NCI-H1694 (cell line): Measurements from ENCODE around the gene DACT3.
"Not testable (repeated sequence)": the region's sequence is repeated elsewhere in the genome, so short reads cannot be mapped to it uniquely, and the experiment has no call there.

Experiments used
- DNase-seq: peaks from one replicate; lab custom pipeline; 2025; lab: John Stamatoyannopoulos, UW

The DACT3 gene

DNA sequence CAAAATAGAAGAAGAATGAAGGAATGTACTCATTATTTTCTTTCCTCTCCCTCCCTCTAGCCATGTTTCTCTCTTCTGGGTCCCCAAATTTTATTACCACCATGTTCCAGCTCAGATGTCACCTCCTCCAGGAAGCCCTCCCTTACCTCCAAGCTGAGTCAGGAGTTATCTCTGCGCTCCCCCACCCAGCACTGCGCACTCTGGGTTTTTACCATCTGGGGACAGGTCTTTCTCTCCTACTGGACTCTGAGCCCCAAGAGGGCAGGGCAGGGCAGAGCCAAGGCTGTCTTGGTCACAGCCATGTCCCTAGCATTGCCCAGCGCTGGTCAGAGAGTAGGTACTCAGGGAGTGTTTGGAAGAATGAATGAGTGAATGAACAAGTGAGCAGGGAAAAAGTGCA, 27.9 kb downstream of the DACT3 start:
- no peak for DNase-seq

DNA sequence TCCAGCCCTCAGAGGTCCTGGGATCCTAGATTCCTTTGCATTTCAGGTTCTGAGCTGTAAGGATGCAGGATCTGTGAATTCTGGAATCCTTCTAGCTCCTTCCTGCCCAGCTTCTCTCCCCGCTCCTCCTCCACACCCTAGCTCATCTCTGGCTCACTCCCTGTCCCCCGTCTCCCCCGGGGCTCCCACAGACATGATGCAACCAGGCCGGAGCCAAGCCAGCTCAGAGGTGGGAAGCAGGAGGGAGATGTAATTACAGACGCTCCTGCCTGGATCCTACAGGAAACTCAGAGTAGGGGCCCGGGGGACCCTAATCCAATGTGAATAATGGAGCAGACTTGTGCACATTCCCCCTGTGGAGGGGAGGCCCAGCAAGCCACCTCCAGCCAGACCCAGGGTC, 29.5 kb downstream of the DACT3 start:
- no peak for DNase-seq

DNA sequence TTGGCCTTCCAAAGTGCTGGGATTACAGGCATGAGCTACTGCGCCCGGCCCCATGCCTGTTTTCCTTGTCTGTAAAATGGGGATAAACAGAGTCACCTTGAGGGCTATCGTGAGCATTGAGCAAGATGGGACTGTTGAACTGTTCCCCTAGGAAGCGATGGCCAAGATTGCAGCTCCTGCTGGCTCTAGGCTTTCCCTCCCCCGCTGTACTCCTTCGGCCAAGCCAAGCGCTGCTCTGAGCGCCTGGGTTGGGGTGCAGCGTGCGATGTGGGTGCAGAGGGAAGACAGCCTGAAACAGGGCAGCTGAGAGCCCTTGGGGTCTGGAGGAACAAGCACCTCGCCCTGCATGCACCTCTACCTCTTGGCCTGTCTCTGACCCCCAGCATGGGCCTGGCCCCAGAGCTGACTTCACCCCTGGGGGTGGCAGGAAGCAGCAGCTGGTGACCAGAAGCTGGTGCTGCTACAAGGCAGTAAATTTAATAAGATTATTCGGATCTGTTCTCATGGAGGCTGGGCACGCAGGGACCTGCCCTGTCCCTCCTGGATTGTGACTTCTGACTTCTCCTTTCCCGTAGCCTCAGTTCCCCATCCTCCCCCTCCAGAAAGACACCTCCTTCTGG, 30.3 kb downstream of the DACT3 start:
- no peak for DNase-seq

DNA sequence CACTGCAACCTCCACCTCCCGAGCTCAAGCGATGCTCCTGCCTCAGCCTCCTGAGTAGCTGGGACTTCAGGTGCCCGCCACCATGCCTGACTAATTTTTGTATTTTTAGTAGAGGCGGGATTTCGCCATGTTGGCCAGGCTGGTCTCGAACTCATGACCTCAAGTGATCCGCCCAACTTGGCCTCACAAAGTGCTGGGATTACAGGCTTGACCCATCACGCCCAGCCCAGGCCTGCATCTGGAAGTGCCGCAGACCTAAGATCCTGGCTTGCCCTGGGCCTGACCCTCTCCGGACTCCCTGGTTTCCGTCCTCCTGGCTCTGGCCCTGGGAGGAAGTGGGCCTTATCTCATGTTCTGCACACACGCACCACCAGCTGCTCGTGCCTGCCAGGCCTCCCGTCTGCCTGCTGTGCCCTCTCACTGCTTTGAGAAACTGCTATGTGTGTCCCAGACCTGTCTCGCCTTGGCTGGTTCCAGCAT, 31.4 kb downstream of the DACT3 start:
- DNase-seq, result no peak

DNA sequence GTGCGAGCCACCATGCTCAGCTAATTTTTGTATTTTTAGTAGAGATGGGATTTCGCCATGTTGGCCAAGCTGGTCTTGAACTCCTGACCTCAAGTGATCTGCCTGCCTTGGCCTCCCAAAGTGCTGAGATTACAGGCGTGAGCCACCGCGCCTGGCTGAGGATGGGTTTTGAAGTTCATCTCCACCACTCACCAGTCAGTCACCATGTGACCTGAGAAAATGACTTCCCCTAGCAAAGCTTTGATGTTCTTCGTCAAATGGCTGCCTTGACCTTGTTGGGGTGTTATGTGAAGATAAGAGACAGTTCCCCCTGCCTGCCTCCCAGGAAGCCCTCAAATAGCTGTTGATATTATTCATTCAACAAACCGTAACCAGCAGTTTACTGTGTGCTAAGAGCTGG, 32.0 kb downstream of the DACT3 start:
- DNase-seq, result not testable (repeated sequence)

DNA sequence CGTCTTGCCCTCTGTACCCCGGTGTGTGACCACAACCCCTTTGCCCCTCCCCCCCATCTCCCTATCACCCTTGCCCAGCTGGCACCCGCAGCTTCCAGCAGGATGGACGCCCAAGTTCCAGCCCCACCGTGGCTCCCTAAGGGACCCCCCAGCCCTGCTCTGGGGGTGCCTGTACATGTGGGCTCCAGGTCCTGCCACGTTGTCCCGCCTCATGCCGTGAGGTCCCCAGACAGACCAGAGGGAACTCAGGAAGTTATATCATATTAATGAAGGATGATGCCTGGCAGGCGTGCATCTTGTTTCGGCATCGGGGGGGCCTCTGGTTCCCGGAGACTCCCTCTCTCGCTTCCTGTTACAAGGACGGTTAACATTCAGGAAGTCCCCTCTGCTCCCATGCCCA, 34.5 kb downstream of the DACT3 start:
- DNase-seq, result no peak

DNA sequence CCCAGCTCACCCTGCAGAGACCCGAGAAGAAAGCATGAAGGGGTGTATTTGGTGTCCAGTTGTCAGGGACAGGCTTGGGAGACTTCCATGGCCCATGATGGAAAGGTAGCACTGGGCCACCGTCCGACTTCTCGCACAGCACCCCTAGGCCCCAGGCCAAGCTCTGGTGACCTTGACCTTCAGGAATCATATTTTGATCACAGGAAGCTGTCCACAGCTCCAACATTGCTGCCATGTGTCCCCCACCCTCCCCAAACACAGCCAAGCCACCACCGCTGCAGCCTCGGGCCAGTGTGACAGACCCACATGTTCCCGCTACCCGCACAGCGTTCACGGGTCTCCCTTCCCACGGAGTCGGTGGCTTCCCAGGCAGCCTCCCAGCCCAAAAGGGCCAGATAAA, 35.3 kb downstream of the DACT3 start:
- no peak for DNase-seq

DNA sequence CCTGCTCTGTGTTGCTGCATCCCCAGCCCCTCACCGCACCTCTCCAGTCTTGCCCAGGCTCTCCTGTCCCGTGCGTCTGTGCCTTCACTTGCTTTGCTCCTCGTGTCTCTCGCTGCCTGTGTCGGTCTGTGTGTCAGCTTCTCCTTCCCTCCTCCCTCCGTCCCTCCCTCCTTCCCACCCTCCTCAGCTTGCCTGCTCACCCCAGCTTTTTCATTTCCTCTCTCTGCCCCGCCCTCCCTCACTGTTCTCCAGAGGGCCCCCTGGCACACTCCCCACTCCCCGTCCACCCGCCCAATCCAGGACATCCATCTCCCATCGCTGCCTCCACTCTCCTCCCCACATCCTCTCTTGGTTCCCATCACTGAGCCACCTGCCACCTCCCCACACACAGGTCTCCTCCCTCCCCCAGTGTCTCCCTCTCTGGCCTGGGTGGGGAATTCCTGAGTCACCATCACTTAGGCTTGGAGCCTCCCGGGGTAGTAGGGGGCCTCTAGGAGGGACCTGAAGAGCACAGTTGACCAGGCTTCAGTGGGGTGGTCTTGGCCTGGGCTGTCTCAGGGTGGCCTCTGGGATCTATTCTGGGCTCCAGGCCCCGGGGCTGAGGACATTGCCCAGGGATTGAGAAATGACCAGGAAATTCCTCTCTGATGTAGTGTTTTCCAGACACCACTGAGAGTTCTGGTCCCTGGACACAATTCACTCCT, 35.9 kb downstream of the DACT3 start, which contains the start of gene PTGIR:
TSS of gene PTGIR (minus strand) at position 132 of the 704 bp plus-strand sequence. CDS start 864 bp downstream, outside the sequence.
- no peak for DNase-seq

DNA sequence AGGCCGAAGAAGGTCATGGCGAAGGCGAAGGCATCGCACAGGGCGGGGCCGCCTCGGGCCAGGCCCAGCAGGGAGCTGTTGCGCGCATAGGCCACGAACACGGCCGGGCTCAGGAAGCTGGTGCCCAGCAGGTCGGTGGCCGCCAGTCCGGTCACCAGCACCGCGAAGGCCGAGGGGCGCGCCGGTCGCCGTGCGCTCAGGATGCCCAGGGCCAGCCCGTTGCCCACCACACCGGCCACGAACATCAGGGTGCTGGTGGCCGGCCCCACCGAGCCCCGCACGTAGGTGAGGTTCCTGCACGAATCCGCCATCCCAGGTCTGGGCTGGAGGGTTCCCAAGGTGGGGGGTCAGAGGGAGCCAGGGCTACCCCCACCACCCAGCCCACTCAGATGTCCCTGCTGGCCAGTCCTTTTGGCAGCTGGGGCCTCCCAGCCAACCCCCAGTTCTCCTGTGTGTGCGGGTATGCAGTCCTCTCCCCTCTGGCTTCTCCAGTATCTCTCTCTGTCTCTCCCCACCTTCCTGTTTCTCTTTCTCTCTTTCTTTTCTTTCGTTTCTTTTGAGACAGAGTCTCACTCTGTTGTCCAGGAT, 37.0 kb downstream of the DACT3 start:
- DNase-seq, result no peak

DNA sequence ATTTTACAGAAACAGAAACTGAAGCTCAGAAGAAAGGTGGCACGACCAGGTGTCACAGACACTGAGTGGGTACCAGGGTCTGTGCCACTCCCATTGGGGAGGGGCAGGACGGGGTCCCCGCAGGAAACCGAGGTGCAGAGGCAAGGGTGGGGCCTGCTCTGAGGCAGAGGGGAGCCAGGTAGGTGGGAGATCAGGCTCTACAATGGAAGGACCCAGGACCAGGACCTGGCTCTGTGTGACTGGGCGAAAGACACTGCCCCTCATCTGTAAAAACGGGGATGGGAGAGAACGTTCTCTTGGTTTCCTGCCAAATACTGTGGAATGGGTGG, 38.9 kb downstream of the DACT3 start:
- DNase-seq, result no peak

DNA sequence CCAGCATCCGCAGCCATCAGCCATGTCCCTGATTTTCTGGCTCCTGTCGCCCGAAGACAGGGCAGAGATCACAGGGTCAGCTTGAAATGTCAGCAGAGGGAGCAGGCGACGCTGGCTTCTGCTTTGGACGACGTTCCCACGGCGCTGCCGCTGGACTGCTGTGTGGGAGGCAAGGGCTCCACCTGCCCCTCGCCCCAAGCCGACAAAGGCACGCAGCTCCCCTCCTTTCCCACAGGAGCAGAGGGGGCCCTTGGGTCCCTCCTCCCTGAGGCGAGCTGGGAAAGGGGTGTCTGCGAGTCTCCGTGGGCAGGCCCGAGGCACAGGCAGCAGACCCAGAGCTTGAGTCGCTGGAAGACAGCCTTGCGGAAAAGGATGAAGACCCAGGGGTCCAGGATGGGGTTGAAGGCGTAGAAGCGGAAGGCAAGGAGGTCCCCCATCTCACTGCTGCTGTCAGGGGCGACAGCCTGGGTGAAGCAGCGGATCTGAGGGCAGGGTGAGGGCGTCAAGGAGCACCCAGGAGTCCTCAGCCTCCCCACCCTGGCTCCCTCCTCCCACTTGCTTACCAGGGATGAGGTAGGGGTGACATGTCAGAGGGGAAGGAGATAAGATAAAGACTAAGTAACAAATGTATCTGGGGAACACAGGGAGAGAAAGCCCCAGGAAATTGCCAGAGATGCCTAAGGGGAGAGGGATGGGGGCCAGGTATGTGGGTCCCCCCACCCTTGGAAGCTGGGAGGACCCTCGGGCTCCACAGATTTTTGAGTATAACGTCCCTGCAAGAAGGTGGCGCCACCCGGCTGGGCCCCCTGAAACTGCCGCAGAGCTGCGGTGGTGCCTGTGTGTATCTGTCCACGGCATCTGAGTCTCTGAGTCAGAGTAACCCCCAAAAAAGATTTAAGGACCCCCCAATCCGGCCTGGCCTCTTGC, 39.5 kb downstream of the DACT3 start:
- DNase-seq, result no peak

DNA sequence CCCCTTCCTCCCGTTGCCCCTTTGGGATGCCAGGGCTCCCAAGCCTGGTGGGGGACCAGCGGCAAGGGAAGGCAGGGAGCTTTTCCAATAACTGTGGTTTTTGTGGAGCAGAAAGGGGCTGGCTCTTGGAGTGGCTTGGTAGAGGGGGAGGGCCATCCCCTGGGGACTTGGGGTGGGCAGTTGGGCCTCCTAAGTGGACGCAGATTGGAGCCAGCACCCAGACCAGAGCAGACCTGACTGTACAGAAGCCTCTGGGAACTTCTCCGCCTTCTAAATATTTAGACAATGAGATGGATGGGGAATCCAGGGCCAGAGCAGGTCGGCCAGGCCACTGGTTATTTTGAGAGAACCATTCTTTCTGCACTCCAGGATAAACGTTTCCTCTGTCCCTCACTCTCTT, 40.3 kb downstream of the DACT3 start:
- no peak for DNase-seq

DNA sequence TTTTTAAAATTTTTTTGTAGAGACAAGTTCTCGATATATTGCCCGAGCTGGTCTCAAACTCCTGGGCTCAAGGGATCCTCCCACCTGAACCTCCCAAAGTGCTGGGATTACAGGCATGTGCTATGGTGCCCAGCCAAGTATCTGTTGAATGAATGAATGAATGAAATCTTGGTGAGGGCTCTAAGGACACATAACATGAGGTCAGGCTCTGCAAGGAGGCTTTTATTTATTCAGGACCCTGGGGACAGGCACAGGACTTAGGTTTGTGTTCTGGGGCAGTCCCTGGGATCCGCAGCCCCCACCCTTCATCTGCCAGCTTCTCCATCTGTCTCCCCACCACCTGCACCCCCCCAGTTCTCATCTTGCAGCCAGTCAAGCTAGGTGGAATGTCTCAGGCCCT, 40.7 kb downstream of the DACT3 start:
- DNase-seq, result no peak

DNA sequence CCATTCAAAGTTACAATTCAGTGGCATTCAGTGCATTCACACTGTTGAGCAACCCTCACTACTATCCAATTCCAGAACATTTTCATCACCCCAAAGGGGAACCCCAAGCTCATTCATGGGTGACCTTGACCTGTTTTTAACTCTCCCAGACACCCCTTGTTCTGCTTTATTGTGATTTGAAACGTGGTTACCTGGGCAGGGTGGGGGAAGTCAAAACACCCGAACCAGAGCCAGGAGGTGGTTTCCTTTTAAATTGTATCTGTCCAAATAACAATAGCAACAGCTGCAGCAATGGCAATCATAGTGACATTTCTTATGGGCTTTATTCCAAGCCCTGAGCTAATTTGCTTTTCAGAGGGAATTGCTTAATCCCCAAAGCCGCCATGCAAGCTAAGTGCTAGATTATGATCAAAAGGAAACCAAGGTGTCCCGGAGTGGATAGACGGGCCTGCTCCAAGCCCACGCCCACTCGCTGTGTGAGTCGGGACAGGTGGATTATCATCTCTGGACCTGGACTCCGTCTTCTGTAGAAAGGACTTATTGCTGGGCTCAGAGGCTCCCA, 42.2 kb downstream of the DACT3 start:
- DNase-seq, result peak; percentile 41

DNA sequence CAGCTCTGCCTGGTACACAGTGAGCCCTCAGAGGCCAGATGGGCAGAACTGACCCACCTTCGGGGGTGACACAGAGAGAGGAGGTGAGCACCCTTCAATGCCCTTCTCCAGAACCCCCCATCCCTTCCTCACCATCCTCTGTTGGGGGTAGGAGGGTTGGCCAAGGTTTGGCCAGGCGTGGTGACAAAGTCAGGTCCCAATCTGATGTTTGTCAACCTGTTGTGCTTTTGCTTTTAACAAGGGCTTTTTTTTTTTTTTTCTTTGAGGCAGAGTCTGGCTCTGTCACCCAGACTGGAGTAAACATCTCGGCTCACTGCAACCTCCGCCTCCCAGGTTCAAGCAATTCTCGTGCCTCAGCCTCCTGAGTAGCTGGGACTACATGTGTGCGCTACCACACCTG, 43.4 kb downstream of the DACT3 start:
- DNase-seq, result peak; percentile 45

DNA sequence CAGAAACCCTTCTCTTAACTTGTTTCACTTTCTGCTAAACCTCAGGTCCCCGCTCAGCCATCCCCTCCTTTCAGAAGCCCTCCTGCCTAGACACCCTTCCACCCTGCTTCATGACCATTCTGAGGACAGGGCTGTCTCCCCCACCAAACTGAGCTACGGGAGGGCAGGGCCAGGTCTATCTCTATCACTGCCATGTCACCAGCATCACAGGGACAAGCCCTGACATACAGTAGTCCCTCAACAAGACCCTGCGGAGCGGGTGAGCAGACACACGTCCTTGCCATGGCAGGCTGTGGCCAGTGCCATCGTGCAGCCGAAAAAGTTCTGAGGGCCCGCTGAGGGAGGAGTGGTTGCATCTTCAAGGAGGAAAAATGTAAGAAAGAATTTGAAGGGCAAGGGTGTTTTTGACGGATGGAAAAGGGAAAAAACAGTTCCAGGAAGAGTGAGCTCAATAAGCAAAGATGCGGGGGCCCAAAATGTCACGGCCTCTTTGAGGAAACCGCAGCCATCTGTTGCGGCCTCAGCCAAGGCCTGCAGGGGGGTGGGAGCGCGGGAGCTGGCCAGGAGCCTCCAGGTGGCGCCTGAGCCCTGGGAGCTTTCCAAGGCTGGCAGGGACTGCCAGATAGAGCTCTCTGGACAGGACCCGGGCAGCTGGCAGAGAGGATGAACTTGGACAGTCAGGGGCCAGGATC, 44.2 kb downstream of the DACT3 start:
- DNase-seq, result peak; percentile 76

DNA sequence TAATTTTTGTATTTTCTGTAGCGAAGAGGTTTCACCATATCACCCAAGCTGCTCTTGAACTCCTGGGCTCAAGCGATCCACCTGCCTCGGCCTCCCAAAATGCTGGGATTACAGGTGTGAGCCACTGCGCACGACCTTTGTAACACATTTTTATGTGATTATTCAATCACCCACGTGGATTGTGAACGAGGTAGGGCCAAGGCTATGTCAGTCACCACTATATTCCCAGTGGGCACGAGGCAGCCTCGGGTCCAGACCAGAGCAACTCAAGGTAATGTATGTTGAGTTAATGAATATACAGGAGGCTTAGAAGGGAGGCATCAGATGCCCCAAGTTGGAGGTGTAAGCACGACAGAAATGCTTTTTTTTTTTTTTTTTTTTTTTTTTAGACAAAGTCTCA, 45.0 kb downstream of the DACT3 start:
- DNase-seq, result no peak

DNA sequence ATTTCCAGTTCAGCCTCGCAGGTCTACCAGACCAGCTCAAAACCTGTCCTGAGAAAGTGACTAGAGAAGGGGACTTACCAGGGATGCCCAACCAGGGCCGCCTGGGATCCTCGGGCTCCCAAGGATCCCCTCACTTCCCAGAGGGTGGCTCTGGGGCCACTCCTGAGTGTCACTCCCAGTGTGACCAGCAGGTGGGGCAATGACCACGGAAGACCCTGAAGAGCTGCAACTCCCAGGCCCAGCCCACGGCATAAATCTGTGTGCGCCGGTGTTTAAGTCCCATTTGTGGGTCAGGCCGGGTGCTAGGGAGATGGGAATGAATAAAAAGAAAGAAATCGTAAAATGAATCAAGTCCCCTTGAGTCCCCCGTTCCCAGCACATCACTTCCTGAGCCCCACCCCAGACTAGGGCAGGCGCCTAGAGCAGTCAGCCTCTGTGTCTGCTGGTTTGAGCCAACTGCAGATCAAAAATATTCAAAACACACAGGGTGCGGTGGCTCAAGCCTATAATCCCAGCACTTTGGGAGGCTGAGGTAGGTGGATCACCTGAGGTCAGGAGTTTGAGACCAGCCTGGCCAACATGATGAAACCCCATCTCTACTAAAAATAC, 46.8 kb downstream of the DACT3 start:
- peak; percentile 85 for DNase-seq

DNA sequence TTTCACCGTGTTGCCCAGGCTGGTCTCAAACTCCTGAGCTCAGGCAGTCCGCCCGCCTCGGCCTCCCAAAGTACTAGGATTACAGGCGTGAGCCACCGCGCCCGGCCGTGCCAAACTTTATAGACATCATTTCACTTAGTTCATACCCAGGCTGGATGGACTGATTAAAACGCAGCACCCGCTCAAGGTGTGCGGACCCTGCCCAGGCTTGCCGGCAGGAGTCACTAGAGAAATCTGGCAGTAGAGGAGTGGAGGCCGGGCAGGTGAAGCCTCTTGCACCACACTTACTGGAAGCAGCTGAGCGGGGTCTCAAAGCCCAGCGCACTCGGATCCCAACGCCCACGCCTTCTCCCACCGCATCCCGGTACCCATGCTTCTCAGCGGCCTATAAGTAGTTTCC, 47.5 kb downstream of the DACT3 start:
- no peak for DNase-seq

DNA sequence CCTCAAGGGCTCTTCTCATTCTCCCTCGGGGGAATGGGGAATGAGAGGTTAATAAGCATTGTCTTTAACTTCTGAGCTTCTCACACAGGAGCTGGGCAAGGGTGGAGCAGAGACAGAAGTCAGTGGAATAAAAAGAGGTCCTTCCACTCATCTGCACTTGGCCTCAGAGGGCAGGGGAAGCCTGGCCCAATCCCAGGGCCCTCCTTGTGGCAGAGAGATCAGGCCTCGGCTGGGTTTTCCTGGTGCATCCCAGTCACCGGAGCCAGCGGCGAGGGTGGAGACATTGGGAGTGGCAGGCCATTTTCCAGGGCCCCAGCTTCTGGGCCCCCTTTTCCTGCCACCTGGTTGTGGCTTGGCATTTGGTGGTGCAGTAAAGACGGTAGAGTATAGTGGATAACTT, 49.2 kb downstream of the DACT3 start:
- DNase-seq, result no peak
